K562 (cell line): ENCODE data around the gene RBM17. TPM values are rescaled to one million over a fixed set of nuclear protein-coding genes. Genes with fewer than 3 reads are reported as not detected.

Source experiments
- ATAC-seq: fragments of 200-7000 bp; cut with Tn5 transposase; 3 replicates; pipeline ENCODE4 v1.9.1; 2020; ENCODE audit warnings: moderate library complexity
- BruUV-seq: library from RNA; stranded (reverse); fragments of 400-500 nt; replicated peaks from 2 replicates; lab custom pipeline; 2021; lab: Mats Ljungman, UMichigan
- CTCF ChIA-PET: fragments of 300-600 bp; formaldehyde crosslinking; extraction: SDS; loops from one replicate; lab custom pipeline; 2021; ENCODE audit warnings: low intra/inter-chr PET ratio; lab: Yijun Ruan, JAX
- POLR2A ChIA-PET: fragments of 300-600, 350-650 bp; sonication (Branson Sonifier 250); formaldehyde crosslinking; extraction: SDS; loops from one replicate; lab custom pipeline; 2021; ENCODE audit warnings: antibody characterized with exemption, inconsistent platforms; lab: Yijun Ruan, JAX
- DNase-seq, 4 experiments: peaks; one replicate each; pipeline versions ENCODE4 v3.0.0 to v3.0.0-alpha.2; 2011 to 2018; ENCODE audit warnings: low spot score in 3 of 4, mixed read lengths in 3 of 4; ENCODE audit errors: extremely low read depth in 1 of 4
- FAIRE-seq: peaks from 2 replicates; lab custom pipeline; 2011; peaks lifted over from hg19 to GRCh38; lab: Jason Lieb, UNC
- H2AFZ ChIP-seq: 2 replicates; pipeline ENCODE4 v1.6.0; 2011; ENCODE audit warnings: low read depth, low read length, control low read depth, inconsistent platforms
- H3K27ac ChIP-seq: fragments of 200-600 bp; 3 replicates; pipeline ENCODE4 v1.8.0; 2011; ENCODE audit warnings: low read depth, mild to moderate bottlenecking, control low read depth, inconsistent platforms, low read length, moderate library complexity, mixed read lengths; ENCODE audit errors: extremely low read depth
- H3K27me3 ChIP-seq, 2 experiments: fragments of 300-600 bp in 1 of 2; 2 replicates in 1 of 2; 3 replicates in 1 of 2; pipeline versions ENCODE4 v1.6.0 to v1.8.0; 2011; ENCODE audit warnings: inconsistent platforms in 2 of 2, low read length in 2 of 2, mild to moderate bottlenecking in 1 of 2, mixed read lengths in 1 of 2, moderate library complexity in 1 of 2; ENCODE audit not compliant: control insufficient read depth in 2 of 2, insufficient read depth in 2 of 2
- H3K36me3 ChIP-seq: fragments of 300-600 bp; 3 replicates; pipeline ENCODE4 v1.8.0; 2011; ENCODE audit warnings: mild to moderate bottlenecking, low read length, inconsistent platforms; ENCODE audit not compliant: control insufficient read depth, insufficient read depth
- H3K4me1 ChIP-seq, 2 experiments: fragments of 200-600 bp in 1 of 2; replicated peaks in 1 of 2; 2 replicates in 1 of 2; 3 replicates in 1 of 2; pipeline versions ENCODE4 v1.5.1 to v1.8.0; 2011; ENCODE audit warnings: inconsistent platforms in 2 of 2, low read length in 2 of 2, mild to moderate bottlenecking in 1 of 2, mixed read lengths in 1 of 2, moderate library complexity in 1 of 2; ENCODE audit not compliant: control insufficient read depth in 2 of 2, insufficient read depth in 2 of 2
- H3K4me2 ChIP-seq: 2 replicates; pipeline ENCODE4 v1.6.1; 2011; ENCODE audit warnings: low read length, control low read depth, inconsistent platforms, mixed read lengths; ENCODE audit not compliant: insufficient read depth
- H3K4me3 ChIP-seq: fragments of 200-600 bp; sonication (generic), shearing (Covaris generic); 2 replicates; pipeline ENCODE4 v1.5.1; 2016; ENCODE audit warnings: control low read depth, inconsistent platforms
- H3K79me2 ChIP-seq: fragments of 200-600 bp; 3 replicates; pipeline ENCODE4 v1.8.0; 2011; ENCODE audit warnings: low read length, inconsistent platforms; ENCODE audit not compliant: control insufficient read depth, insufficient read depth
- H3K9ac ChIP-seq, 2 experiments: 2 replicates each; pipeline versions ENCODE4 v1.6.0 to v1.6.1; 2011; ENCODE audit warnings: low read depth in 2 of 2, low read length in 2 of 2, control low read depth in 1 of 2, inconsistent platforms in 1 of 2, mild to moderate bottlenecking in 1 of 2, mixed read lengths in 1 of 2; ENCODE audit not compliant: insufficient read depth in 1 of 2
- H3K9me1 ChIP-seq: one replicate; pipeline ENCODE4 v1.6.0; 2011; ENCODE audit warnings: inconsistent platforms, mild to moderate bottlenecking, low read length, moderate library complexity; ENCODE audit not compliant: control insufficient read depth, insufficient read depth
- H3K9me3 ChIP-seq: replicated peaks from 2 replicates; pipeline ENCODE4 v1.5.1; 2011; ENCODE audit warnings: low read depth, low read length, inconsistent platforms; ENCODE audit not compliant: control insufficient read depth, insufficient read depth
- H4K20me1 ChIP-seq: replicated peaks from 2 replicates; pipeline ENCODE4 v1.6.1; 2011; ENCODE audit warnings: low read length, inconsistent platforms, mixed read lengths; ENCODE audit not compliant: control insufficient read depth, insufficient read depth
- ARID4B ChIP-seq: sonication (generic); formaldehyde crosslinking; IDR thresholded peaks from 2 replicates; pipeline ENCODE4 v1.8.0; 2022; ENCODE audit warnings: mild to moderate bottlenecking, missing genetic modification reagents
- BCL6 ChIP-seq: fragments of 250-450 bp; sonication (Bioruptor Pico); IDR thresholded peaks from 2 replicates; pipeline ENCODE4 v1.4.0; 2020
- CHD4 ChIP-seq: fragments of 200-600 bp; sonication (generic); IDR thresholded peaks from 3 replicates; pipeline ENCODE4 v1.6.1; 2012; ENCODE audit warnings: low read depth, mild to moderate bottlenecking, mixed read lengths, low read length, inconsistent platforms; ENCODE audit not compliant: insufficient read depth, insufficient replicate concordance, poor library complexity, severe bottlenecking
- HNRNPL ChIP-seq: fragments of 200-400 bp; formaldehyde crosslinking; IDR thresholded peaks from 2 replicates; pipeline ENCODE4 v1.6.1; 2017; ENCODE audit warnings: low read depth, mild to moderate bottlenecking, low read length
- MAFF ChIP-seq: IDR thresholded peaks from 2 replicates; pipeline ENCODE4 v1.6.1; 2012; ENCODE audit warnings: low read length, improper control_type of control experiment
- PHF8 ChIP-seq: fragments of 200-600 bp; sonication (generic); IDR thresholded peaks from 2 replicates; pipeline ENCODE4 v1.6.1; 2012; ENCODE audit warnings: mixed run types, mild to moderate bottlenecking, inconsistent platforms, low read length, moderate library complexity, borderline replicate concordance
- TBL1XR1 ChIP-seq, 2 experiments: IDR thresholded peaks; 2 replicates each; pipeline ENCODE4 v1.6.1; 2012; ENCODE audit warnings: improper control_type of control experiment in 2 of 2, low read length in 2 of 2, mild to moderate bottlenecking in 1 of 2
- TCF7L2 ChIP-seq: fragments of 150-350 bp; IDR thresholded peaks from 2 replicates; pipeline ENCODE4 v1.6.1; 2016; ENCODE audit warnings: low read depth, mild to moderate bottlenecking, low read length, moderate library complexity
- ZFP1 ChIP-seq: fragments of 450-650 bp; formaldehyde crosslinking; IDR thresholded peaks from 2 replicates; pipeline ENCODE4 v1.4.0; 2020; ENCODE audit warnings: mild to moderate bottlenecking, mixed read lengths
- ZNF165 ChIP-seq: fragments of 250-450 bp; sonication (Bioruptor Pico); IDR thresholded peaks from 2 replicates; pipeline ENCODE4 v1.4.0; 2020; ENCODE audit warnings: borderline replicate concordance
- ZNF431 ChIP-seq: sonication (generic); formaldehyde crosslinking; IDR thresholded peaks from 2 replicates; pipeline ENCODE4 v1.8.0; 2022; ENCODE audit warnings: mild to moderate bottlenecking, missing genetic modification reagents
- WGBS: fragments of 100-300 bp; shearing (Covaris generic); methylation state at CpG from one replicate; pipeline ENCODE4 v1.1.6; 2016; ENCODE audit warnings: low coverage, mixed read lengths; ENCODE audit not compliant: insufficient coverage; ENCODE audit errors: missing lambda C conversion rate; 5-methylcytosine and 5-hydroxymethylcytosine counted together
- in situ Hi-C: fragments of 300-500 bp; cut with MboI; formaldehyde crosslinking; loops from 4 replicates; pipeline ENCODE4 v1.15.0; 2018; ENCODE audit warnings: inconsistent platforms, mixed read lengths
- intact Hi-C: fragments of 100-400 bp; cut with micrococcal nuclease; formaldehyde crosslinking; loops from 2 replicates; pipeline ENCODE4 v1.14.2; 2022
- polyA plus RNA-seq, 8 experiments: library from polyadenylated mRNA; depleted of rRNA in 4 of 8; stranded (reverse) in 5 of 8; unstranded in 3 of 8; fragments of >200 nt; fragmentation: Nextera tagmentation in 2 of 8; fragmentation: Illumina TruSeq in 1 of 8; extraction: Ambion mirVana in 2 of 8; extraction: Trizol in 1 of 8; gene quantifications; 2 replicates each; pipeline versions ENCODE4 v1.2.1 to v1.2.3, GENCODE V29; 2011 to 2014; ENCODE audit warnings: inconsistent platforms in 1 of 8, missing spikeins in 1 of 8
- total RNA-seq, 7 experiments: library from RNA; depleted of rRNA in 6 of 7; stranded (reverse); fragments of >200 nt in 6 of 7; fragmentation: Illumina TruSeq in 2 of 7; extraction: Trizol in 2 of 7; gene quantifications; 2 replicates each; pipeline versions ENCODE4 v1.2.1 to v1.2.3, GENCODE V29; 2011 to 2021; ENCODE audit warnings: low replicate concordance in 1 of 7

Gene RBM17
- total and polyA plus RNA-seq, 9 of the 15 experiments (the other 6 are each of a cell fraction or from before 2014, with no cell fraction given), result 23.6 to 217 (median 124) TPM

- ATAC-seq (peak; percentile 18), DNase-seq (no peak), FAIRE-seq (no peak)
- Histone ChIP-seq H2AFZ (peak overlapping the region; percentile 44; the same call in 1 of the 2 replicates), H3K79me2 (no peaks in the 10 kb centered on the region), H3K27me3 (peaks cover 37 to 65% of the 10 kb centered on the region in 2 experiments), H4K20me1 (no peaks in the 10 kb centered on the region; the same call in 1 of the 2 replicates), H3K9me1 (no peaks in the 10 kb centered on the region), H3K4me2 (no peak overlapping the region), H3K4me1 (peaks cover 6 to 11% of the 10 kb centered on the region in 2 experiments; a peak in 3 of 5 replicates), H3K36me3 (no peaks in the 10 kb centered on the region), H3K27ac (no peak overlapping the region), H3K9ac (peak overlapping the region in 1 of 2 experiments; percentile 24; a peak in 1 of 4 replicates), H3K9me3 (no peaks in the 10 kb centered on the region), H3K4me3 (no peak overlapping the region)
- no TSS peak for BruUV-seq
- TF ChIP-seq ZFP1 (CRISPR knock-in tag) (no peak), CHD4 (no peak), ZNF431 (CRISPR knock-in tag) (no peak), BCL6 (no peak), MAFF (no peak), PHF8 (no peak), TCF7L2 (no peak), ZNF165 (CRISPR knock-in tag) (no peak), ARID4B (CRISPR knock-in tag) (no peak), HNRNPL (no peak), TBL1XR1 (IDR thresholded peaks at IDR 0.05; ENCODE audit: low read length in 2 of 2) (no peak)
- intact Hi-C loops (no loop called here), in situ Hi-C loops (no loop called here)
- POLR2A ChIA-PET, result interaction anchor here (0.5 to 1.5 kb wide), 6 partner anchors 10 to 176 kb away, joined by 3 to 10 read pairs (median 4); no protein-coding TSS in a partner anchor
- CTCF ChIA-PET, result interaction anchor here (0.6 kb wide), 1 partner anchor 45 kb away, joined by 6 read pairs; no protein-coding TSS in a partner anchor
- WGBS, result 10% methylated on average over 13 of the region's 18 CpGs
These were observed 45.4 kb downstream of the RBM17 start for GRCh38 chr10:6134099-6134823.
